ENCODE results near the gene CYP4F22.

The CYP4F22 gene

DNA sequence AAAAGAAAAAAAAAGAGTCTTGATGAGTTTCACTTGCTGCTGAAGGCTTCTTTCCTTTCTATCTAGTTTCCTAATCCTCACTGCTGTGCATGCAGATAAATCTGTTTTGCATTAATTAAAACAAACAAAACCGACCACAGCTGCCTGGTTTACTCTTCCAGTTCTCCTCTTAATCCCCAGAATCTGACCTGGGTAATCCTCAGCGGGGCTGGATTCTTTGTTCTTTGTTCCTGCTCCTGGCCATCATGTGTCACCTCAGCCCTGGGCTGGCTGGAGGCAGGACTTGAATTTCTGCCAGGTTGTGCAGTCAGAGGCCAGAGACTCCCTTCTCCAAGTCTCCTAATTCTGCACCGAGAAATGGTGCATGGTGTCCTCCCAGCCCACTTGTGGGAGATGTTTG lies 54.5 kb downstream of the CYP4F22 start:
- DNase-seq (ENCODE audit: insufficient read length, low spot score) (no peak), FAIRE-seq (no peak)
- TF ChIP-seq POU2F2 (IDR thresholded peaks at IDR 0.05; ENCODE audit: low read depth, low read length) (no peak), SPI1 (IDR thresholded peaks at IDR 0.05; ENCODE audit: low read depth, low read length) (no peak), PAX5 (IDR thresholded peaks at IDR 0.05; ENCODE audit: insufficient read depth, low read length, severe bottlenecking) (no peak), POLR2AphosphoS5 (IDR thresholded peaks at IDR 0.05; ENCODE audit: low read depth, low read length) (no peak), POLR2A (IDR thresholded peaks at IDR 0.05; ENCODE audit: low read depth, low read length) (no peak), TAF1 (IDR thresholded peaks at IDR 0.05; ENCODE audit: low read depth, low read length) (no peak)

DNA sequence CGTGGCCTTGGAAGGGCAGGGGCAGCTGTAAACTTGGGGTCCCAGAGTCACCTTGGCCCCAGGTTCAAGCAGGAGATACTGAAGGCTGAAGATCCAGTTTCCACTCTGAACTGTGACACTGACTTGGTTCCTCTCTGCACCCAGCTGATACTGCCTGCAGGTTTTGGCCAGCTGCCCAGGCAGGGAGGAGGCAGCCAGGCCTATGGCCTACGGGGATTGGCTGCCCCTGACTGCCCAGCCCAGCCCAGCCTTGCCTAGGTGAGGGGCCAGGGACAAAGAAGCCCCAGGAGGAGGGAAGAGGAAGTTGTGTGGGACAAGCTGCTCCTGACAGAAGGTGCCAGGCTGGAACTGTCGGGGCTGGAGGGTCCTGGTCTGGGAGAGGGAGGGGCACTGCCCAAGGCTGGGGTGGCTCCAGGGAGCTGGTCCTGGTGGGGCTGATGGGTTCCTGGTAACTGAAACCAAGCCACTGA lies 55.0 kb downstream of the CYP4F22 start:
- FAIRE-seq (no peak), DNase-seq (ENCODE audit: insufficient read length, low spot score) (no peak)
- TF ChIP-seq POLR2A (IDR thresholded peaks at IDR 0.05; ENCODE audit: low read depth, low read length) (no peak), SPI1 (IDR thresholded peaks at IDR 0.05; ENCODE audit: low read depth, low read length) (no peak), POLR2AphosphoS5 (IDR thresholded peaks at IDR 0.05; ENCODE audit: low read depth, low read length) (no peak), TAF1 (IDR thresholded peaks at IDR 0.05; ENCODE audit: low read depth, low read length) (no peak), POU2F2 (IDR thresholded peaks at IDR 0.05; ENCODE audit: low read depth, low read length) (no peak), PAX5 (IDR thresholded peaks at IDR 0.05; ENCODE audit: insufficient read depth, low read length, severe bottlenecking) (no peak)

DNA sequence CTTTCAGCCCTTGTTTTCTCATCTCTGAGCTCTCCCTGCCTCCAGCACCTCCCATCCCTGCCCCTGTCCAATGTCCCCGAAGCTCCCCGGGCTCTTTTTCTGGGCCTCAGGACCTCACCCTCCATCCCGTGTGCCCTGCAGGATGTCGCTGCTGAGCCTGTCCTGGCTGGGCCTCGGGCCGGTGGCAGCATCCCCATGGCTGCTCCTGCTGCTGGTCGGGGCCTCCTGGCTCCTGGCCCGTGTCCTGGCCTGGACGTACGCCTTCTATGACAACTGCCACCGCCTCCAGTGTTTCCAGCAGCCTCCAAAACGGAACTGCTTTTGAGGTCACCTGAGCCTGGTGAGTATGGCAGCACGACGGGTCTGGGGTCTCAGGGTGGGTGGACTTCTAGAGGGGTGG lies 55.6 kb downstream of the CYP4F22 start:
- no peak for DNase-seq (ENCODE audit: insufficient read length, low spot score)
- no peak for FAIRE-seq
- TF ChIP-seq POLR2A (IDR thresholded peaks at IDR 0.05; ENCODE audit: low read depth, low read length) (no peak), SPI1 (IDR thresholded peaks at IDR 0.05; ENCODE audit: low read depth, low read length) (no peak), PAX5 (IDR thresholded peaks at IDR 0.05; ENCODE audit: insufficient read depth, low read length, severe bottlenecking) (no peak), TAF1 (IDR thresholded peaks at IDR 0.05; ENCODE audit: low read depth, low read length) (no peak), POLR2AphosphoS5 (IDR thresholded peaks at IDR 0.05; ENCODE audit: low read depth, low read length) (no peak), POU2F2 (IDR thresholded peaks at IDR 0.05; ENCODE audit: low read depth, low read length) (no peak)

DNA sequence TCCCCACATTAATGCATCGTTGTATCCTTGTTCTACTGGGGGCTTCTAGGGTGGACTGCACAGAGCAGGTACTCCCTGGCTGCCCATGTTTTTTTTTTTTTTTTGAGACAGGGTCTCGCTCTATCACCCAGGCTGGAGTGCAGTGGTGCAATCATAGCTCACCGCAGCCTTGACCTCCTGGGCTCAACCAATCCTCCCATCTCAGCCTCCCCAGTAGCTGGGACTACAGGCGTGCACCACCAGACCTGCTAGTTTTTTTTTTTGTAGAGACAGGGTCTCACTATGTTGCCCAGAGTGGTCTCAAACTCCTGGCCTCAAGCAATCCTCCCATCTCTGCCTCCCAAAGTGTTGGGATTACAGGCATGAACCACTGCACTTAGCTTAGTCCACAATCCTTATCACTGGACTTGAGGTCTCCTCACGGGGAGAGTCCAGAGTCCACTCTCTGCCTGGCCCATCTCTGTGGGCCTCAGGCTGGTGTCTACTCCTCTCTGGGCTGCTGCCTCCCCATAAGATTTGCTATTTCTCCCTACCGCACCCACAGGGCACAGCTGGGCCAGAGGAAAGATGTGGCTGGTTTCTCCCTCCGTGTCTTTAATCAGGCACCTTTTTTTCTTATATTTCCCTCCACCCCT lies 56.3 kb downstream of the CYP4F22 start:
- no peak for DNase-seq (ENCODE audit: insufficient read length, low spot score)
- FAIRE-seq, result no peak
- TF ChIP-seq SPI1 (IDR thresholded peaks at IDR 0.05; ENCODE audit: low read depth, low read length), result no peak
- TF ChIP-seq TAF1 (IDR thresholded peaks at IDR 0.05; ENCODE audit: low read depth, low read length), result no peak
- no peak for TF ChIP-seq POU2F2 (IDR thresholded peaks at IDR 0.05; ENCODE audit: low read depth, low read length)
- no peak for TF ChIP-seq PAX5 (IDR thresholded peaks at IDR 0.05; ENCODE audit: insufficient read depth, low read length, severe bottlenecking)
- TF ChIP-seq POLR2A (IDR thresholded peaks at IDR 0.05; ENCODE audit: low read depth, low read length), result no peak
- TF ChIP-seq POLR2AphosphoS5 (IDR thresholded peaks at IDR 0.05; ENCODE audit: low read depth, low read length), result no peak

DNA sequence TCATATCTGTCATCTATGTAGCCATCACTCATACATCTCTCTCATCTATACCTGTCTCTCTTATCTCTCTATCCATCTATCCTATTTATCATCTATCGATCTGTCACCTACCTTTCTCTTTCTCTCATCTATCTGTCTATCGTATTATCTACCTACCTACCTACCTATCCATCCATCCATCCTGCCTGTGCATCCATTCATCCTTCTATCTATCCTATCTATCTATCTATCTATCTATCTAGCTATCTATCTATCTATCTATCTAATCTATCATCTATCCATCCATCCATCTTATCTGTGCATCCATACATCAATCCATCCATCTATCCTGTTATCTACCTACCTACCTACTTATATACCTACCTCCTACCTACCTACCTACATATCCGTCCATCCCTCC lies 62.1 kb downstream of the CYP4F22 start:
- DNase-seq (ENCODE audit: insufficient read length, low spot score), result no peak
- FAIRE-seq, result no peak
- no peak for TF ChIP-seq TAF1 (IDR thresholded peaks at IDR 0.05; ENCODE audit: low read depth, low read length)
- TF ChIP-seq POLR2A (IDR thresholded peaks at IDR 0.05; ENCODE audit: low read depth, low read length), result no peak
- TF ChIP-seq POU2F2 (IDR thresholded peaks at IDR 0.05; ENCODE audit: low read depth, low read length), result no peak
- TF ChIP-seq PAX5 (IDR thresholded peaks at IDR 0.05; ENCODE audit: insufficient read depth, low read length, severe bottlenecking), result no peak
- TF ChIP-seq POLR2AphosphoS5 (IDR thresholded peaks at IDR 0.05; ENCODE audit: low read depth, low read length), result no peak
- no peak for TF ChIP-seq SPI1 (IDR thresholded peaks at IDR 0.05; ENCODE audit: low read depth, low read length)

DNA sequence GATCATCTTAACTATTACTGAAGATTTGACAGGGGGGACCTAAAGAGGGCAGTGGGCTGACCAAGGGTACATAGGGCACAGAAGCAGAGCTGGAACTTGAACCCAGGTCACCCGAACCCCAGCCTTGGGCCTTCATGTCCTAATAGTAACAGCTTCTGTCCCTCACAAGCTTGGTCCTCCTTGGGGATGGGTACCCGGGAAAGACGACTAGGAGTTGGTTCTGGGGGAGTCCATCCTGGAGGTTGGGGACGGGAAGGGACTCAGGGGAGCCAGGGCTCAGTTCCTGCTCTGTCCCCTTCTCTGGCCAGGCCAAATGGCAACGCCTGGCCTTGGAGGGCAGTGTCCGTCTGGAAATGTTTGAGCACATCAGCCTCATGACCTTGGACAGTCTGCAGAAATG lies 67.1 kb downstream of the CYP4F22 start:
- FAIRE-seq (no peak), DNase-seq (ENCODE audit: insufficient read length, low spot score) (no peak)
- TF ChIP-seq SPI1 (IDR thresholded peaks at IDR 0.05; ENCODE audit: low read depth, low read length) (no peak), PAX5 (IDR thresholded peaks at IDR 0.05; ENCODE audit: insufficient read depth, low read length, severe bottlenecking) (no peak), POLR2A (IDR thresholded peaks at IDR 0.05; ENCODE audit: low read depth, low read length) (no peak), POLR2AphosphoS5 (IDR thresholded peaks at IDR 0.05; ENCODE audit: low read depth, low read length) (no peak), TAF1 (IDR thresholded peaks at IDR 0.05; ENCODE audit: low read depth, low read length) (no peak), POU2F2 (IDR thresholded peaks at IDR 0.05; ENCODE audit: low read depth, low read length) (no peak)

DNA sequence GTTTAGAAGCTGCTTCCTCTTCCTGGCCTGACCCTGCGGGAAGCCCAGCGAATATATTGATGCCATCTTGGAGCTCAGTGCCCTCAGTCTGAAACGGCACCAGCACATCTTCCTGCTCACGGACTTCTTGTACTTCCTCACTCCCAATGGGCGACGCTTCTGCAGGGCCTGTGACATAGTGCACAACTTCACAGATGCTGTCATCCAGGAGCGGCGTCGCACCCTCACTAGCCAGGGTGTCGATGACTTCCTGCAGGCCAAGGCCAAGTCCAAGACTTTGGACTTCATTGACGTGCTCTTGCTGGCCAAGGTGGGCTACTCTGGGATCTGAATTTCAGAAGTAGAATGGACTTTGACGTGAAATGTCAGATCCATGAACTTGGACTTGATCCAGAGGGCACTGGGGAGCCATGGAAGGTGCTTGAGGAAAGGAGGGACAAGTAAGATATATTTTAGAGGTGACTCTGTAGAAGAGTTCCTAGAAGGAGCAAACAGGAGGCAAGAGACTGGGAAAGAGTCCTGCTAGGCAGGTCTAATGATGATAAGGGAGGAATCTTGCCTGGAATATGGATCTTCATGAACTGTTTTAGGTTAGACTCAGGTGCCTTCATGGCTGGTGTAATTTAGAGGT lies 68.3 kb downstream of the CYP4F22 start:
- no peak for TF ChIP-seq PAX5 (IDR thresholded peaks at IDR 0.05; ENCODE audit: insufficient read depth, low read length, severe bottlenecking)
- FAIRE-seq (no peak), DNase-seq (ENCODE audit: insufficient read length, low spot score) (no peak)

DNA sequence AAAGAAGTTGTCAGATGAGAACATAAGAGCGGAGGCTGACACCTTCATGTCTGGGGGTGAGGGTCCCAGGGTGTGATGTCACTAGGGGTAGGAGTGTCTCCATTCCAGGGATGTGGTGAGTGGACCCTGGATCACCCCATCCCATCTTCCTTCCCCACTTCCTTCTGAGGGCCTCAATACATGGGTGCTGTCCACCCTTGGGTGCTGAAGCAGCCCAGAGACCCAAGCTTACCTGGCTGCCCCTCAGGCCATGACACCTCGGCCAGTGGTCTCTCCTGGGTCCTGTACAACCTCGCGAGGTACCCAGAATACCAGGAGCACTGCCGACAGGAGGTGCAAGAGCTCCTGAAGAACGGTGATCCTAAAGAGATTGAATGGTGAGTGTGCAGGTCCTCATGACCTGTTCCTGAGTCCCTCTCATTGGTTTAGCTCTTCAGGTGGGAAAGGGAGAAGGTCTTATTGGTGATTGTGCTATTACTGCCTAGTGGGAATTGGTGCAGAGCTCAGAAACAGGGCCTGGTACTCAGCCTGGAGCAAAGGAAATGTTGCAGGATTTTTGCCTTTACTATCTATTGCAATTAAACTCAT lies 69.0 kb downstream of the CYP4F22 start:
- no peak for FAIRE-seq
- TF ChIP-seq POU2F2 (IDR thresholded peaks at IDR 0.05; ENCODE audit: low read depth, low read length) (no peak), PAX5 (IDR thresholded peaks at IDR 0.05; ENCODE audit: insufficient read depth, low read length, severe bottlenecking) (no peak), SPI1 (IDR thresholded peaks at IDR 0.05; ENCODE audit: low read depth, low read length) (no peak), POLR2A (IDR thresholded peaks at IDR 0.05; ENCODE audit: low read depth, low read length) (no peak), TAF1 (IDR thresholded peaks at IDR 0.05; ENCODE audit: low read depth, low read length) (no peak), POLR2AphosphoS5 (IDR thresholded peaks at IDR 0.05; ENCODE audit: low read depth, low read length) (no peak)
- no peak for DNase-seq (ENCODE audit: insufficient read length, low spot score)

DNA sequence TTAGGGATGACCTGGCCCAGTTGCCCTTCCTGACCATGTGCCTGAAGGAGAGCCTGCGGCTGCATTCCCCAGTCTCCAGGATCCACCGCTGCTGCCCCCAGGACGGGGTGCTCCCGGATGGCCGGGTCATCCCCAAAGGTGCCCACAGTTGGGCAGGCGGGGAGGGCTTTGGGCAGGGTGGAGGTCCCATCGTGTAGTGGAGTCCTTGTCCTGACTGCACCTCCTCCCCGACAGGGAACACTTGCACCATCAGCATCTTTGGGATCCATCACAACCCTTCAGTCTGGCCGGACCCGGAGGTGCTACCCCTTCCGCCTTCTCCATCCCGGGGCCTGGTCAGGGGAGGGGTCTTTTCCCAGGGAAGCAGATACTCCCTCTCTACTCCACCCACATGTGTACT lies 75.0 kb downstream of the CYP4F22 start:
- DNase-seq (ENCODE audit: insufficient read length, low spot score) (no peak), FAIRE-seq (no peak)
- TF ChIP-seq POU2F2 (IDR thresholded peaks at IDR 0.05; ENCODE audit: low read depth, low read length) (no peak), TAF1 (IDR thresholded peaks at IDR 0.05; ENCODE audit: low read depth, low read length) (no peak), POLR2AphosphoS5 (IDR thresholded peaks at IDR 0.05; ENCODE audit: low read depth, low read length) (no peak), POLR2A (IDR thresholded peaks at IDR 0.05; ENCODE audit: low read depth, low read length) (no peak), SPI1 (IDR thresholded peaks at IDR 0.05; ENCODE audit: low read depth, low read length) (no peak), PAX5 (IDR thresholded peaks at IDR 0.05; ENCODE audit: insufficient read depth, low read length, severe bottlenecking) (no peak)
